Measurements from ENCODE around the gene TMEM100.

TMEM100 gene

GRCh38 chr17:55717432-55717831 lies 5.2 kb downstream of the TMEM100 start:
- Histone ChIP-seq H3F3A (ENCODE audit: low read depth) (no peaks in the 10 kb centered on the region), H3K79me2 (ENCODE audit: insufficient read depth, low read length) (no peaks in the 10 kb centered on the region), H3K27me3 (ENCODE audit: insufficient read depth, low read length, poor library complexity, severe bottlenecking) (no peaks in the 10 kb centered on the region), H4K20me1 (ENCODE audit: insufficient read depth, low read length, poor library complexity, severe bottlenecking) (no peaks in the 10 kb centered on the region), H3K36me3 (ENCODE audit: insufficient read depth, low read length) (no peaks in the 10 kb centered on the region), H3K9me3 (ENCODE audit: insufficient read depth, low read depth, low read length) (no peaks in the 10 kb centered on the region), H2AFZ (ENCODE audit: low read length) (no peak overlapping the region), H3K9me2 (replicated peaks; ENCODE audit: low read depth, low read length) (no peaks in the 10 kb centered on the region), H3K9ac (ENCODE audit: low read depth, low read length, poor library complexity, severe bottlenecking) (no peak overlapping the region), H3K4me2 (ENCODE audit: low read depth, low read length, poor library complexity, severe bottlenecking) (no peak overlapping the region), H3K4me1 (ENCODE audit: insufficient read depth, low read length, poor library complexity, severe bottlenecking) (peaks cover 24% of the 10 kb centered on the region), H3K4me3 (ENCODE audit: low read length, poor library complexity, severe bottlenecking) (no peak overlapping the region)
- TF ChIP-seq EZH2phosphoT487 (IDR thresholded peaks at IDR 0.05; ENCODE audit: borderline replicate concordance), result no peak
- TF ChIP-seq, protein P1, sequence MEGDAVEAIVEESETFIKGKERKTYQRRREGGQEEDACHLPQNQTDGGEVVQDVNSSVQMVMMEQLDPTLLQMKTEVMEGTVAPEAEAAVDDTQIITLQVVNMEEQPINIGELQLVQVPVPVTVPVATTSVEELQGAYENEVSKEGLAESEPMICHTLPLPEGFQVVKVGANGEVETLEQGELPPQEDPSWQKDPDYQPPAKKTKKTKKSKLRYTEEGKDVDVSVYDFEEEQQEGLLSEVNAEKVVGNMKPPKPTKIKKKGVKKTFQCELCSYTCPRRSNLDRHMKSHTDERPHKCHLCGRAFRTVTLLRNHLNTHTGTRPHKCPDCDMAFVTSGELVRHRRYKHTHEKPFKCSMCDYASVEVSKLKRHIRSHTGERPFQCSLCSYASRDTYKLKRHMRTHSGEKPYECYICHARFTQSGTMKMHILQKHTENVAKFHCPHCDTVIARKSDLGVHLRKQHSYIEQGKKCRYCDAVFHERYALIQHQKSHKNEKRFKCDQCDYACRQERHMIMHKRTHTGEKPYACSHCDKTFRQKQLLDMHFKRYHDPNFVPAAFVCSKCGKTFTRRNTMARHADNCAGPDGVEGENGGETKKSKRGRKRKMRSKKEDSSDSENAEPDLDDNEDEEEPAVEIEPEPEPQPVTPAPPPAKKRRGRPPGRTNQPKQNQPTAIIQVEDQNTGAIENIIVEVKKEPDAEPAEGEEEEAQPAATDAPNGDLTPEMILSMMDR (conservative IDR thresholded peaks at IDR 0.05; ENCODE audit: low read length), result no peak

DNA sequence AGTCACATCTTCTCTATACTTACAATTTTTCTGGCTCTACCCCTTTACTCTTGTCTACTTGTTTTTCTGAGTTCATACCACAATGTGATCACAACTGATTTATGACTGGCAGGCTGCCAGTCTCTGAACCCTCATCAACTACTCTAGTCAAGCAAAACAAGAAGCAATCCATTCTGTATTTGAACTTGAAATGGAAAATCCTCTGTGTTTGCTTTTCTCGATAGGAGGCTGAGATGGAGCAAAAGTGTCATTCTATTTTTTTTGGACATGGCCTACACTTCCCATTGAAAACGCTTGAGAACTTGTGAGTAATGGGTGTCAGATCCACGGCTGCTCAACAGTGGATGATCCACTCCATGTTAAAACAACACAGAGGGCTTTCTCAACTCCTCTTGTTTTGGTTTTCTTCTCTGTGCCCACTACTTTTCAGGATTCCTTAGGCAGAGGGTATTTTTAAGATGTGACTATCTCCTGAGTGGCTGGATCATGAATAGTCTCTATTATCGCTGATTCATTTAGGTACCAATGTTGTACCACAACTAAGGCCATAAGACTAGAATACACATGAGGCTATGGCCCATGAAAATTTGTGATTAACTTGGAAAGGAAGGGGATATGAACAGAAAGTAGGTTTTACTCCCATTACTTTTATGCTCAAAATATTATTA lies 11.7 kb downstream of the TMEM100 start:
- H3K4me2 ChIP-seq (ENCODE audit: low read depth, low read length, poor library complexity, severe bottlenecking), result no peak overlapping the region

DNA sequence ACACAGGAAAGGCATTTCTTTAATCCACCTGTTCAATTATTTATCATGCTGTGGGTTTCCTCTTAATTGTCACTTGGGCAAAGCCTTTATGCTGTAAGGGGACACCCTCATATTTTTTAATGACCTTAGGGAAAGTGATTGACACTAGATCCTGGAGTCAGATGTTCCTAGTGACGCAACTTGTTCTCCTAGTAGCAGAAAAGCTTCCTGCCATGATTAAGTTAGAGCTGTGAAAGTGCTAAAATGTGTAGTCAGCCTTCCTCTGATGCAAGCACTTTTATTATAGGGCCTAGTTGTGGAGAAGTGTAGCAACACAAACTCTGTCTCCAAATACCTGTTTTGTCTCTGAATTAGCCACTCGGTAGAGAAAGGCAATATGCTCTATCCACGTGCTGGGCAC lies 12.3 kb downstream of the TMEM100 start:
- no peak overlapping the region for H3K9ac ChIP-seq (ENCODE audit: low read depth, low read length, poor library complexity, severe bottlenecking)
- no peak for TF ChIP-seq EZH2phosphoT487 (IDR thresholded peaks at IDR 0.05; ENCODE audit: borderline replicate concordance)
- TF ChIP-seq, protein P1 (conservative IDR thresholded peaks at IDR 0.05; ENCODE audit: low read length), result no peak
- no peak overlapping the region for H3K4me3 ChIP-seq (ENCODE audit: low read length, poor library complexity, severe bottlenecking)
- H3K9me2 ChIP-seq (replicated peaks; ENCODE audit: low read depth, low read length), result no peaks in the 10 kb centered on the region
- H3K9me3 ChIP-seq (ENCODE audit: insufficient read depth, low read depth, low read length), result no peaks in the 10 kb centered on the region
- H3K4me2 ChIP-seq (ENCODE audit: low read depth, low read length, poor library complexity, severe bottlenecking), result no peak overlapping the region
- no peaks in the 10 kb centered on the region for H3K79me2 ChIP-seq (ENCODE audit: insufficient read depth, low read length)
- H3F3A ChIP-seq (ENCODE audit: low read depth), result no peaks in the 10 kb centered on the region
- no peaks in the 10 kb centered on the region for H3K36me3 ChIP-seq (ENCODE audit: insufficient read depth, low read length)
- no peak overlapping the region for H2AFZ ChIP-seq (ENCODE audit: low read length)
- H4K20me1 ChIP-seq (ENCODE audit: insufficient read depth, low read length, poor library complexity, severe bottlenecking), result no peaks in the 10 kb centered on the region
- no peaks in the 10 kb centered on the region for H3K4me1 ChIP-seq (ENCODE audit: insufficient read depth, low read length, poor library complexity, severe bottlenecking)
- H3K27me3 ChIP-seq (ENCODE audit: insufficient read depth, low read length, poor library complexity, severe bottlenecking), result no peaks in the 10 kb centered on the region

More for the DNA sequence above, 11.7 kb downstream of the TMEM100 start:
- Histone ChIP-seq H3K79me2 (ENCODE audit: insufficient read depth, low read length) (no peaks in the 10 kb centered on the region), H3K9me3 (ENCODE audit: insufficient read depth, low read depth, low read length) (no peaks in the 10 kb centered on the region), H2AFZ (ENCODE audit: low read length) (no peak overlapping the region), H3K9me2 (replicated peaks; ENCODE audit: low read depth, low read length) (no peaks in the 10 kb centered on the region), H3K4me1 (ENCODE audit: insufficient read depth, low read length, poor library complexity, severe bottlenecking) (no peaks in the 10 kb centered on the region), H3K36me3 (ENCODE audit: insufficient read depth, low read length) (no peaks in the 10 kb centered on the region), H3K9ac (ENCODE audit: low read depth, low read length, poor library complexity, severe bottlenecking) (no peak overlapping the region), H4K20me1 (ENCODE audit: insufficient read depth, low read length, poor library complexity, severe bottlenecking) (no peaks in the 10 kb centered on the region), H3K27me3 (ENCODE audit: insufficient read depth, low read length, poor library complexity, severe bottlenecking) (no peaks in the 10 kb centered on the region), H3K4me3 (ENCODE audit: low read length, poor library complexity, severe bottlenecking) (no peak overlapping the region), H3F3A (ENCODE audit: low read depth) (no peaks in the 10 kb centered on the region)
- TF ChIP-seq, protein P1 (conservative IDR thresholded peaks at IDR 0.05; ENCODE audit: low read length), result no peak
- no peak for TF ChIP-seq EZH2phosphoT487 (IDR thresholded peaks at IDR 0.05; ENCODE audit: borderline replicate concordance)

Measured in Loucy (cell line).